ENCODE data around the gene NACC2. TPM values are rescaled to one million over a fixed set of nuclear protein-coding genes. Genes with fewer than 3 reads are reported as not detected.

Gene NACC2
- total and polyA plus RNA-seq, 2 donors (not counting 1 experiment from before 2014, with no cell fraction given), result 12.3 to 18.2 TPM

DNA sequence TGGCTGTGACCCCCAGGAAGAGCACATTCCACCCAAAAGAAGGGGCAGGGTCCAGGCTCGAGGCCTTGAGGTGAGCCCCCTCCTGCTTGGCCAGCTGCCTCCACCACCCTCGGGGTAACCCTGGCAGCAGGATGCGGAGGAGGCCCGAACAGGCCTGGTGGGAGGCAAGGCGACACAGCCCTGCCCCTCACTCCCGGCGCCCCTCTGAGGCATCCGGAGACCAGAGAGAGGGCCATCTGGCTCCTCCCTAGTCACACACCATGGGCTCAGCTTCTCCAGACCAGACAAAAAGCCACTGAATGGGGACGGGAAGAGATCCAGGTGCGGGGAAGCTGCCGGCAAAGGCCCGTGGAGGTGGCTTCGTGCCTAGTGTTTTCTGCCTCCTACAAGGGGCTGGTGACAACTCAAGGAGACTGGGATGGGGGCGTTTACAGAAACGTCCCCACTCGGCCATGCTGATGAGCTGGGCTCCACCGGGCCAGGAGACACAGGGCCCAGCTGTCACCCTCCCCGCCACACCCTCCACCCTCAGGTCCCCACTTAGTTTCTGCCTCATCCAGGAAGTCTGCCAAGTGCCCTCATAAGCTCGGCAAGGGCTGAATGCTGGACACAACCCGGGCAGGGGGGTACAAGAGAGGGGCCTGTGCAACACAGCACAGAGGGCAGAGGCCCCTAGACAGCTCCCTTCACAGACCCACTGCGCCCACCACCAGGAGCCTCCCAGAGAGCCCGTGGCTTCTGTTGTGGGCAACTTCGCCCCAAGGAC lies 41.9 kb downstream of the NACC2 start:
- Histone ChIP-seq H3K4me3 (replicated peaks in 1 of 4; ENCODE audit: control extremely low read depth in 1 of 4, insufficient read depth in 1 of 4, low read depth in 3 of 4, low read length in 4 of 4) (peak overlapping the region in 1 of 4 experiments; percentile 63), H3K36me3 (ENCODE audit: control insufficient read depth, insufficient read depth, low read length) (peaks cover 9% of the 10 kb centered on the region), H3K9me3 (ENCODE audit: control insufficient read depth, insufficient read depth, low read depth, low read length) (no peaks in the 10 kb centered on the region), H2AFZ (ENCODE audit: low read length) (no peak overlapping the region), H3K4me2 (ENCODE audit: extremely low read depth, insufficient read depth, low read length) (peak overlapping the region; percentile 66), H3K4me1 (ENCODE audit: control insufficient read depth, extremely low read depth, insufficient read depth, low read length) (peaks cover 11% of the 10 kb centered on the region), H3K79me2 (ENCODE audit: control insufficient read depth, insufficient read depth, low read length) (peaks cover 6% of the 10 kb centered on the region), H3K9ac (ENCODE audit: insufficient read depth, low read length) (peak overlapping the region; percentile 2), H4K20me1 (ENCODE audit: control insufficient read depth, extremely low read depth, insufficient read depth, low read length) (no peaks in the 10 kb centered on the region), H3K27ac (ENCODE audit: insufficient read depth, low read length) (peak overlapping the region; percentile 56), H3K27me3 (ENCODE audit: control insufficient read depth, insufficient read depth, low read length) (no peaks in the 10 kb centered on the region)
- peak in 1 of 2 donors; percentile 29 for DNase-seq (ENCODE audit: low read depth in 2 of 2)
- no peak for TF ChIP-seq EZH2 (IDR thresholded peaks at IDR 0.05; ENCODE audit: low read length, missing control alignments)
- no peak for TF ChIP-seq CTCF (conservative IDR thresholded peaks at IDR 0.05 in 1 of 2, IDR thresholded peaks at IDR 0.05 in 1 of 2; ENCODE audit: low read depth in 1 of 2, low read length in 2 of 2)

GRCh38 chr9:136052472-136052880 lies 42.6 kb downstream of the NACC2 start:
- no peak for DNase-seq (ENCODE audit: low read depth in 2 of 2)
- Histone ChIP-seq H3K36me3 (ENCODE audit: control insufficient read depth, insufficient read depth, low read length) (peaks cover 12% of the 10 kb centered on the region), H3K27me3 (ENCODE audit: control insufficient read depth, insufficient read depth, low read length) (no peaks in the 10 kb centered on the region), H3K4me1 (ENCODE audit: control insufficient read depth, extremely low read depth, insufficient read depth, low read length) (peaks cover 11% of the 10 kb centered on the region), H3K4me2 (ENCODE audit: extremely low read depth, insufficient read depth, low read length) (peak overlapping the region; percentile 66), H2AFZ (ENCODE audit: low read length) (no peak overlapping the region), H3K9ac (ENCODE audit: insufficient read depth, low read length) (no peak overlapping the region), H3K27ac (ENCODE audit: insufficient read depth, low read length) (peak overlapping the region; percentile 59), H3K4me3 (replicated peaks in 1 of 4; ENCODE audit: control extremely low read depth in 1 of 4, insufficient read depth in 1 of 4, low read depth in 3 of 4, low read length in 4 of 4) (peak overlapping the region in 1 of 4 experiments; percentile 63), H3K9me3 (ENCODE audit: control insufficient read depth, insufficient read depth, low read depth, low read length) (no peaks in the 10 kb centered on the region), H4K20me1 (ENCODE audit: control insufficient read depth, extremely low read depth, insufficient read depth, low read length) (no peaks in the 10 kb centered on the region), H3K79me2 (ENCODE audit: control insufficient read depth, insufficient read depth, low read length) (peaks cover 8% of the 10 kb centered on the region)
- TF ChIP-seq CTCF (conservative IDR thresholded peaks at IDR 0.05 in 1 of 2, IDR thresholded peaks at IDR 0.05 in 1 of 2; ENCODE audit: low read depth in 1 of 2, low read length in 2 of 2), result no peak
- TF ChIP-seq EZH2 (IDR thresholded peaks at IDR 0.05; ENCODE audit: low read length, missing control alignments), result no peak

GRCh38 chr9:136051837-136052471 lies 43.1 kb downstream of the NACC2 start:
- DNase-seq (ENCODE audit: low read depth in 2 of 2), result peak; percentile 93 to 94
- Histone ChIP-seq H3K4me3 (replicated peaks in 1 of 4; ENCODE audit: control extremely low read depth in 1 of 4, insufficient read depth in 1 of 4, low read depth in 3 of 4, low read length in 4 of 4) (peak overlapping the region in 3 of 4 experiments; percentile 54 to 64 (median 63)), H3K4me2 (ENCODE audit: extremely low read depth, insufficient read depth, low read length) (peak overlapping the region; percentile 66), H3K9me3 (ENCODE audit: control insufficient read depth, insufficient read depth, low read depth, low read length) (no peaks in the 10 kb centered on the region), H2AFZ (ENCODE audit: low read length) (no peak overlapping the region), H4K20me1 (ENCODE audit: control insufficient read depth, extremely low read depth, insufficient read depth, low read length) (no peaks in the 10 kb centered on the region), H3K9ac (ENCODE audit: insufficient read depth, low read length) (peak overlapping the region; percentile 50), H3K79me2 (ENCODE audit: control insufficient read depth, insufficient read depth, low read length) (peaks cover 11% of the 10 kb centered on the region), H3K36me3 (ENCODE audit: control insufficient read depth, insufficient read depth, low read length) (peaks cover 15% of the 10 kb centered on the region), H3K27me3 (ENCODE audit: control insufficient read depth, insufficient read depth, low read length) (no peaks in the 10 kb centered on the region), H3K27ac (ENCODE audit: insufficient read depth, low read length) (peak overlapping the region; percentile 59), H3K4me1 (ENCODE audit: control insufficient read depth, extremely low read depth, insufficient read depth, low read length) (peaks cover 11% of the 10 kb centered on the region)
- TF ChIP-seq CTCF (conservative IDR thresholded peaks at IDR 0.05 in 1 of 2, IDR thresholded peaks at IDR 0.05 in 1 of 2; ENCODE audit: low read depth in 1 of 2, low read length in 2 of 2) (no peak), EZH2 (IDR thresholded peaks at IDR 0.05; ENCODE audit: low read length, missing control alignments) (no peak)

All from fibroblast of lung (primary cell).